ENCODE data around the gene SARS1.
A peak's percentile ranks its signal among the peaks of the same experiment; 100 is the strongest.
"Not testable (repeated sequence)": the region's sequence is repeated elsewhere in the genome, so short reads cannot be mapped to it uniquely, and the experiment has no call there.

The SARS1 gene

DNA sequence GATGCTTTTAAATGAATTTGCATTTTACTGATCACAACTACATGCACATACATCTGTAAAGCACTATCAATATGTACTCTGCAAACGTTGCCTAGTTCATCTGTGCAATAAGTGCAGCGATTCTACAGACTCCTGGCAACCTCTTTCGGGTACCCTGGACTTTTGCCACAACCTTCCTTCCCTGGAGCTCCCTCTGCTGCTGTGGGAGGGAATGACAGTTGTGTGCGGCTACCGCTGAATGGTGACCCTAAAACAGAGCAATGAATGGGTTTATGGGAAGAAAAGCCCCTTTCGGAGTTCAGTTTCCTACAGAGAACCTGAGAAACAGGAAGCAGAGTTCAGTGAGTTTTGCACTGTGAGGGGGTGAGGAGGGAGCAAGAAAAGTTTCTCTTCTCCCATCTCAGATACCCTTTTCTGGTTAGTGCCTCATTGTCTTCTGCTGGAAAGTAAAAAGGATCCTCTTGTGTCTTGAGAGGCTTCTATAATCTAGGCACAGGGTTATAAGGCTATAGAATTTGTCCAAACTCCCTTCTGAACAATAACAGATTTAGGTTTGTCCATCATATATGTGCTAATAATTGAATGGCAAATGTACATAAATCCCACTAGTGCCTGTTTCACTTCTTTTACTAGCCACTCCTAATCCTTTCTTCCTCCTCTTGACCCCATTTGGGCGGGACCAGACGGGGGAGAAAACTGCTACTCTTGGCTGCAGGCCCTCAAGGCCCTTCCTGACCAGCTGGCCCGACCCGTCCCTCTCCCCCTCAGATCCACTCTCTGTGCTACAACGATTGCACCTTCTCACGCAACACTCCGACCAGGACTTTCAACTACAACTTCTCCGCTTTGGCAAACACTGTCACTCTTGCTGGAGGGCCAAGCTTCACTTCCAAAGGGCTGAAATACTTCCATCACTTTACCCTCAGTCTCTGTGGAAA is 19.8 kb upstream of the SARS1 start:
- peak; percentile 65 for DNase-seq

DNA sequence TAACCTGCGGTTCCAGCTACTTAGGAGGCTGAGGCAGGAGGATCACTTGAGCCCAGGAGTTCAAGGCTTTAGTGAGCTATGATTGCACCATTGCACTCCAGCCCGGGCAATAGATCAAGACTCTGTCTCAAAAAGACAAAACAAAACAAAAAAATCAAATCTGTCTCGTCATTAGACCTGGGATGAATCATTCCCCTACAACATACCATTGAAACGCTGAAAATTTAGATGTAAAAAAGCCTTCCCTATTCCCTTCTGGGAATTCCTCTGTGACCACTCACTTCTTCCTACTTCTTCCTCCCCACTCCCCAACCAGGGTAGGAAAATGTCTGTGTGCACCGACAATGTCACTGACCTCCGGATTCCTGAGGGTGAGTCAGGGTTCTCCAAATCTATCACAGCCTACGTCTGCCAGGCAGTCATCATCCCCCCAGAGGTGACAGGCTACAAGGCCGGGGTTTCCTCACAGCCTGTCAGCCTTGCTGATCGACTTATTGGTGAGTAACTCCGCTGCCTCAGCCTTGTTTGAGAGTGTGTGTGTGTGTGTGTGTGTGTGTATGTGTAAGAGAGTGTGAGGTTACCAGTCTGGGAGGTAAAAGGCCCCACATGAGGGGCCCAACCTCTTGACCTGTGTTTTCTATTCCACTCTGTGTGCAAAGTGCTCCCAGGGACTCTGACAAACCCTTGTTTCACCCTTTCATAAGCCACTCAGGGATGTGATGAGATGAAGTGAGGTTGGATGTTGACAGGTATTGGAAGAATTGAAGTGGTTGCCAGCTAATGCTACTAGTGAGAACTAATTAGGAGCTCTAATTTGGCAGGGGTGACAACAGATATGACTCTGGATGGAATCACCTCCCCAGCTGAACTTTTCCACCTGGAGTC is 16.3 kb upstream of the SARS1 start:
- no peak for DNase-seq

DNA sequence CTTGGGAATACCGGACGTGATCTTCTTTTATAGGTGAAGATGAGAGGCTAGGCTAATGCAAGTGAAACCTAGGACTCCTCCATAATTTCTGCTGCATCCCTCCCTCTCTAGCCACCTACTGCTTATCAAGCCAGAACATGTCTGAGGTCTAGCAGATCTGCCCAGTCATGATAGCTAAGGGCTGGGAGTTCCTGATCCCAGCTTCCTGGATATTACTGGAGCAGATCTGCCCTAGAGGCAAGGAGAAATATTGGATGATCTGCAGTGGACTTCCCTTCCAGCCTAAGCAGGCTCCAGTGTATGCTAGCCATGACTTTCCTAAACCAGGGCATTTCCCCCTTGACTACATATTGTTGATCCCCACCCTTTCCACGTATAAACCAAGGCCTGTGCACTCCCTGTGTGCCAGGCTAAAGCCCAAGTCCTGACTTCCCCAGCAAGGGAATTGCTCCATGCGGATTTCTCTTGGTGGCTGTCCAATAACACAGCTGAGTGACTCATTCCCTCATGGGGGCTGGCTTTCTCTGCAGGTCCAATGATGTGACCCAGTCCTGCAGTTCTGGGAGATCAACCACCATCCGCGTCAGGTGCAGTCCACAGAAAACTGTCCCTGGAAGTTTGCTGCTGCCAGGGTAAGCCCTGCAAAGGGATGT is 15.5 kb upstream of the SARS1 start:
- no peak for DNase-seq

DNA sequence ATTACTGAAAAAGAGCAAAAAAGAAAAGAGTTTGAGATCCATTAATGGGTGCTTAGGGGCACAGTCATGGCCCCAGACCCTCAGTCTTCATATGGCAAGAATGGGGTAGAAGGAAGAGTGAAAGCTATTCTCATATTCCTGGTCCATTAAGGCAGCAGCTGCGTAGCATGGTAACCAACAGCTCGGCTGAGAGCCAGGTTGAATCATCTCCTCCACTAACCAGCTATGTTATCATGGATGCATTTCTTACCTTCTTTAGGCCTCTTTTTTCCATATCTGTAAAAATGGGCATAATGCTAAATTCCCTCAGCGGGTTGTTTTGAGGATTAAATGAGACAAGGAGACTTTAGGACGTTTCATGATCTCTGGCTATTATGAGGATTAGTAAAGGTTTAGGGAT is 15.0 kb upstream of the SARS1 start:
- DNase-seq = no peak

DNA sequence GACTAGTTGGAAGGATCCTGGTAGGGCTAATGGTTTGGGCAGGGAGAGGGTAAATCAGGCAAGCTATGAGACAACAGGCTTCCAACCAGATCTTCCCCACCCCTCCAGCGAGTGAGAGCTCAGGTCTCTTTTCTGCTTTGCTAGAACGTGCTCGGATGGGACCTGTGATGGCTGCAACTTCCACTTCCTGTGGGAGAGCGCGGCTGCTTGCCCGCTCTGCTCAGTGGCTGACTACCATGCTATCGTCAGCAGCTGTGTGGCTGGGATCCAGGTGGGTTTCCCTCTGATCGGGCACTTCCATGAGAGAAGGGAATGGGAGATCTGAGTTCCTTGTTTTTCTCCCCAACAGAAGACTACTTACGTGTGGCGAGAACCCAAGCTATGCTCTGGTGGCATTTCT is 14.0 kb upstream of the SARS1 start:
- no peak for DNase-seq

DNA sequence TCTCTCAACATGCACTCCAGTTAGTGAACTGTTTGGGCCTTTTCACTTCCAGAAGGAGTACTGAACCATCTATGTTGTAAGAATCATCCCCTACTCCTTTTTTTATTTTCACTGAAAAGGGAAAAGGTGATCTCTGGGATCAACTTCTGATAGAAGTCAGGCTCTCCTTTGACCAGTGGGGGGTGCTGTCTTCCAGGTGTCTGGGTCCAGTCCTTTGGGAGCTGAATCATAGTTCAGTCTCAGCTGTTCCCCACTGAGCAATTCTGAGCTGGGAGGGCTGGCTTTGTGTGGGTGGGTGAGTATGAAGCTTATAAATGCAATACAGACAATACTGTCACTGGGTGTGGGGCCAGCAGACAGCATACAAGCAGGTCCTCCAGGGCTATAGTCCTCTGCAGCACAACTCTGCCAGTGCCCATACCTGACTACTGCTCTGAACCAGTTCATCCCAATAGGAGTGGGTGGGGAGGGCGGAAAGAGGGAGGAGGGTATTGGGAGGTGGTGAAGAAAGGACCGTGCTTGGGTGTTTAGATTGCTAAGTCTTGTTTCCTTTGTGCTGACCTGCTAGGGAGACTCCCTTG is 12.5 kb upstream of the SARS1 start:
- DNase-seq = no peak

DNA sequence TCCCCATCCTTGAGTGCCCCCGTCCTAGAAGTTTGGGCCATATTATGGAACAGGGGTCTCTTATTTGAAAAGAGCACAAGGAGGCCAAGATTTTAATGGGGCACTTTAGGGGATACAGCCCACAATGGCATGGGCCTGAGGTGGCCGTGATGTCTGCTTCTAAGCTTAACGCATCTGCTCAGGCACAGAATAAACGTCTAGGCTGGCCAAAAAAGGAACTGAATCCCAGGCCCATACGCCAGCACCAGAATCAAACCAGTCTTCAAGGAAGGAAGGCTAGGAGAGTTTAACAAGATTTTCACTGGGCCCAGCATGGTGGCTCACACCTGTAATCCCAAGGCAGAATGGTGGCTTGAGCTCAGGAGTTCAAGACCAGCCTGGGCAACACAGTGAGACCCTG is 9.2 kb upstream of the SARS1 start:
- no peak for DNase-seq

DNA sequence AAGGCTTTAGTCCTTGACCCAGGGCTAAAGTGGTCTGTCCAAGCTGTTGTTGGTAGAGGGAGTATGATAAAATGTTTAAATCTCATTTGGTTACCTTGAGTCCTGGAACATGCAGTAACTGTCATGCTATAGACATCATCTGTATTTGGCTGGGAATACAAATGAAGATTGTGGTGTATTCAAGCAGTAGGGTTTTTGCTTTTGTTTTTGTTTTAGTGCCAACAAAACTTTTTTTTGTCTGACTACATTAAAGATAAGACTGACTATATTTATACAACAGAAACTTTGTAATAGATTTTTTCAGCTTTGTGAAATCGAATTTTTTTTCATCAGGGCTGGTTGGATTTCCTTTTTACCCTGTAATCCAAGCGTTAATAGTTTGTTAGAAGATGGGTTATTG is 7.4 kb upstream of the SARS1 start:
- DNase-seq = no peak

DNA sequence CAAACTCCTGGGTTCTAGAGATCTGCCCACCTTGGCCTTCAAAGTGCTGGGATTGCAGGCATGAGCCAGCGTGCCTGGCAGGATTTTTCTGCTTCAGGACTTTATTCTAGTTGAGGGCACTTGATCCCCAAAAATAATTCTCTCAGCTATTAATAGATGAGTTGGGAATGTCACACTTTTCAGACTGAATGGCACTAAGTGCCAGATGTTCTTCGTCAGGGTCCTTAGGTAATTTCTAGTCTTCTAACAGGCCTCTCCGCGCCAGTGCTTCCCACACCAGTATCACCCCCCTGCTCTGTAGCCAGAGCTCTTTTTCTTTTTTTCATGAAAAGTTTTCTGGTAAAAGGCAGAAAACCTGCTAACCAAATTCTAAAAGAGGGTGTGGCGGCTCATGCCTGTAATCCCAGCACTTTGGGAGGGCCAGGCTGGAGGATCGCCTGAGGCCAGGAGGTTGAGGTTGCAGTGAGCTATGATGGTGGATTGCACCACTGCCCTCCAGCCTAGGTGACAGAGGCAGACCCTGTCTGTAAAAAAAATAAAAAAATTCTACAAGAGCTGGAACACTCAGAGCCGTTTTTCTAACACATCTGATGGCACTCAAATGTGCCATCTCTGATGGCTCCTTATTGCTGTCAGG is 6.1 kb upstream of the SARS1 start:
- DNase-seq = no peak

DNA sequence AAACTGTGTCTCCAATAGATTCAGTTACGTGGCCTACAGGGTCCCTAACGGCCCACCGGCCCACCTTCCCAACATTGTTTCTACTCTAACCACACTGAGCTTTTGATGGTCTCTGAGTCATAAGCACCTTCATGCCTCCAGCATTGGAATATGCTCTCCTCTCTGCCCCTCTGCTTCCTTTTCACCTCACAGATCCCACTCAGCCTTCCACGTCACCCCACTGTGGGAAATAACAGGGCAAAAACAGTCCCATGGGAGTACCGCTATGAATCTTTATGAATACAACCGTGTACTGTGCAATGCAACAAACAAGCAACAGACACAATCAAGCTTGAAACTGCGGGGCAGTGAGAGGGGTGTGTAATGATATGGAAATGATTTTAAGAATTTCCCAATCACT is 5.3 kb upstream of the SARS1 start:
- DNase-seq = no peak

DNA sequence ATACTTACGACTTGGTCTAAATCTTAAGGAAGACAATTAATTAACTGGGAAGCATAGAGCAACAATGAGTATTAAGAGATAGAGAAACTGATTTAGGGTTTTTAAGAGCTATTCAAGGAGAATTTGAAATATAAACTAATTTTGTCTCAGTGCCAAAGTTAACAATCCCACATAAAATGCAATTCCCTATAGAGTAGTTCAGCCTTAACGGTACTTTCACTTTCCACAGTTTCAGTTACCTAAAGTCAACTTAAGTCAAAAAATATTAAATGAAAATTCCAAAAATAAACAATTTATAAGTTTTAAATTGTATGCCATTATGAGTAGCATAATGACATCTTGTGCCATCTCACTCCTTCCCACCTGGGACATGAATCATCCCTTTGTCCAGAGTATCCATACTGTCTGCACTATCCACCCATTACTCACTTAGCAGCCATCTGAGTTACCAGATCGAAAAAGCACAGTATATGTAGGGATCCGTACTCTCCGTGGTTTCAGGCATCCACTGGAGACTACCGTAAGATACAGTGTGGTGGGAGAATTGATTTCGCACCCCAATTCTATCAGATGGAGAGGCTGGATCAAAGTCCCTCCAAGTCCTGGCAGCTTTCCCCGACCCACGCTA is 4.8 kb upstream of the SARS1 start:
- no peak for DNase-seq

DNA sequence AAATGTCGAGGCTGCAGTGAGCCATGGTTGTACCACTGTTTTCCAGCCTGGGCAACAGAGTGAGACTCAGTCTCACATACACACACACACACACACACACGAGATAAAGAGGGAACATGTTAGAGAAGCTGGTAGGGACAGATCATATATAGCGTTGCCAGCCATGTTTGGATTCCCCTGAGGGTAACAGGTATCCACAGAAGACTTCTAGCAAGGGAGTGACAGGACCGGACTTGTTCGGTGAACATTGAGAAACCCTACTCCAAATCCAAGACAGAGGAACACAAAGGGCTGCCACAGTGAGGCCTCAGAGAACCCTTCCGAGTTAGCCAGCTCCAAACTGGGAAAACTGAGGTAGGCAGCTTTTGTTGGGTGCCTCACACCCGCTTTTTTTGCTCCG is 3.7 kb upstream of the SARS1 start:
- no peak for DNase-seq

DNA sequence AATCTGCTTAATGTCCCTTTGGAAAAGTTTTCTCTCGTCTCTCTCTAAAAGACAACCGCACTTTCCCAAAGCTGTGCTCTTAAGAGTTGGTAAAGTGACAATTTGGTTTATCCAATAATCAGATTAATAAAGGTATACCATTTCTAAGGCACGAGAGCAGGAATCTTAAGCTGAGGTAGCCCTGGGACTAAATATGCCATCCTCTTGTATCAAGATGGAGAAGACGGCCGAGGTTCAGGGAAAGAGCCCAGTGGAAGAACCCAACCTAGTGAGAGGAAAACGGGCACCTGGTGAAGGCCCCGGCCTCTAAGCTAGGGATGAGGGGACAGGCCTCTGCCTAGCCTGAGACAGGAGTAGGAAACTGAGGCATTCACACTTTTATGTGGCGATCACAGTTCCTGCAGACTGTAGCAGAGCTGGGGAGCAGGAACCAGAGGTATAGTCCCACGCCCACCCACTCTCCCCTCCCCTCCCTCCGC is 334 bp upstream of the SARS1 start:
- DNase-seq = no peak

DNA sequence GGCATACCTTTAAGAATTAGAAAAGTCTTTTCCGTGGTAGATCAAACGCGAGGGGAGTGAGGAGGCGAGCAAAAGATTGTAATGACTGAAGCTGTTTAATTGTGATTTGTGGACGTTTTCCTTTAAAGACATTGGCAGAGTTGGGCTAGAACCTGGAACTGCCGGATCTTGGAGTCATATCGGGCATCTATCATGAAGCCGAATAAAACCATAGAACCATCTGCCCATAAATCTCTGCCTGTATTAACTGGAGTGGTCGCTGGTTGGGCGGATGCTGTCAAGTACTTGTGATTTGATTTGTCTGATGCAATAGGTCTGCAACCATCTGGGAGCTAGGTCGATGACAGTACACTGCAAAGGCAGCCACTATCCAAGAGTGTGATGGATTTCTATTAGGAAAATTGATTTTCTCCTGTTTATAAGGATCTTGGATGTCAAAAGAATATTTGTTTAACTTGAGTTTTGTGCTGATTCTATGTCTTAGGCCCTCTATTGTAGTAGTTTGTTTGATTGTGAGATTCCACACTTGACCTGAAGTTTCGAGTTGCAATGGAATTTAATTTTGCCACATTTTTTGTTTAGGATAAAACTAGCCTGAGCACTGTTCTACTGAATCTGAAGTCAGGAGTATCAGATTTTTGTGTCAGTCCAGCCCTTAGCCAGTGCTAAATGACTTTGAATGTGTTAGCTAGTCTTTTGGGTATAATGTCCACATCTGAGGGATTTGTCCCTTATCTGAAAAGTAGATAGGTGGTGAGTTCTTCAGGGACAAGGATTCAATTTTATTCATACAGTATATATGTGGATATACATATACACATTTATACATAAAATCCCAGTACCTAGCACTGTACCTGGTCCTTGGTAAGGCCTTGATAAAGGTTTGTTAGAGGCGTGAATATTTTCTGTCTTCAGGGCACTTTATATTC is 1.2 kb downstream of the SARS1 start:
- peak; percentile 28 for DNase-seq

DNA sequence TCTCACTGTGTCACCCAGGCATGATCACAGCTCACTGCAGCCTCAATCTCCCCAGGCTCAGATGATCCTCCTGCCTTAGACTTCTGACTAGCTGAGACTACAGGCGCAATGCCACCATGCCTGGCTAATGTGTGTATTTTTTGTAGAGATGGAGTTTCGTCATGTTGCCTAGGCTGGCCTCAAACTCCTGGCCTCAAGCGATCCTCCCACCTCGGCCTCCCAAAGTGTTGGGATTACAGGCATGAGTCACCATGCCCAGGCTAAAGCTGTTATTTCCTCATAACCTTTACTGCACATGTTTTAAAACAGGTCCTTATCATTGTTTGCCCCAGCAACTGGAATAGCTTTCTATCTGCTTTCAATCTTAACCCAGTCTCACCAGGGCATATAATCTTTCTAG is 2.9 kb downstream of the SARS1 start:
- DNase-seq = no peak

DNA sequence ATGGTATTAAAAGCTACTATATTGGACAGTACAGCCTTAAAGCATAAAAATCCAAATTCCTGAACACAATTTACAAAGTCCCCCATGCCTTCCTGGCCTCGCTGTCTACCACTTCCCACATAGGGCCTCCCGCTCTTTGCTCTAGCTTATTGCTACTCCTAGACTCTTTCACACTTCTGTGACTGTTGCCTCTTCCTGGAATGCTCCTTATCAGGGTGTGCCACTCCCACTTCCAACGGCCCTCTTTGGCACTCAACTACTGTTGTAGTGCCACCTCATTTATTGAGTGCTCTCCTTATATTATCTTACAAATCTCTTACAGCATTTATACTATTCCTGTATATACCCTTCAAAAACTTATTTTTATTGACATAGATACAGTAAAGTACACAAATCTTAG is 4.8 kb downstream of the SARS1 start:
- DNase-seq = no peak

DNA sequence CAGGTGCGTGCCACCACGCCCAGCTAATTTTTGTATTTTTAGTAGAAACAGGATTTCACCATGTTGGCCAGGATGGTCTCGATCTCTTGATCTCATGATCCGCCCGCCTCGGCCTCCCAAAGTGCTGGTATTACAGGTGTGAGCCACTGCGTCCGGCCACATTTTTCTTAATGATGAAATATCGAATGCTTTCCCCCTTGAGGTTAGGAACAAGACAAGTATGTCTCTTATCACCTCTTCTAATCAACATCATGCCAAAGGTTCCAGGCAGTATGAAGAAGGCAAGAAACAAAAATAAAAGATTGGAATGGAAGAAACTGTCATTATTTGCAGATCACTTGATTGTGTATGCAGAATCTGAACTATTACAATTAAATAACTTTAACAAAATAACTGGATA is 7.5 kb downstream of the SARS1 start:
- DNase-seq = not testable (repeated sequence)

DNA sequence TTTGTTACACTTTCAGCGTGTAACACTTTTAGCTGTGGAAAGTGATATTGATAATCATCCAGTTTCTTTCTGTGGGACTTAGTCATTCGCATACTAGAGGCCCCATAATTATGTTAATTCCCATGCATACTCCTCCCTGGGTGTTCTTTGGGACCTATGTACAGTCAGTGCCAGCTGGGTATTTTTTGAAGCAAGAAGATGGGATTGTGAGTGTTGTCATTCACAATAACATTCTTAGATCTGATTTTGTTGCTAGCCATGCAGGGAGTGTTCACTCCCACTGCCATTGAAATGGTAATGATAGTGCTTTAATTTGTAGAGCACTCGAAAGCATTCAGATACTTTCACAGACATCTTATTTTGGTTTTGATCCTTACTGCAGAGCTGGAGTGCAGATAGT is 11.6 kb downstream of the SARS1 start:
- no peak for DNase-seq

DNA sequence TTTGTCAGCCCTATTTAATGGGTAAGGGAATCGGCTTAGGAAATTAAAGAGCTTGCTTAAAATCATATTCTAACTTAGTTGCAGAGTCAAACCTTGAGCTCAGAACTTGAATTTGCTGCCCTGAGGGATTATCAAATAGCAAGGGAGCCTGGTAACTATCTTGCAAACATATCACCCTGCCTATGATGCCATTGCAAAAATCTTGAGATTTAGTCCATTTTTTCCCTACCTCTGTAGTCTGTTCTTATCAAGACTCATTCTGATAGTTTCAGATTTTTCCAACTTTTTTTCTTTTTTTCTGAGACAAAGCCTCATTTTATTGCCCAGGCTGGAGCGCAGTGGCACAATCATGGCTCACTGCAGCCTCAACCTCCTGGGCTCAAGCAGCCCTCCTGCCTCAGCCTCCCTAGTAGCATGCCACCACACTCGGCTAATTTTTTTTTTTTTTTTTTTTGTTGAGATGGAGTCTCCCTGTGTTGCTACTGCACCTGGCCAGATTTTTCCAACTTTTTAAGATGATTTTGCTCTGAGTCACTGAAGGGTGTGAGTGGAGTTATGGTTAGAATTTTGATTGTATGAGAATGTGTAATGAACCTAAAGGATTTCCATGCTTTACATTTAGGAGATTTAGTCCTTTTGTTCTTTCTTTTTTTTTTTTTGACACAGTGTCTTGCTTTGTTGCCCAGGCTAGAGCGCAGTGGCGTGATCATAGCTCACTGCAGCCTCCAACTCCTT is 12.2 kb downstream of the SARS1 start:
- DNase-seq = no peak

DNA sequence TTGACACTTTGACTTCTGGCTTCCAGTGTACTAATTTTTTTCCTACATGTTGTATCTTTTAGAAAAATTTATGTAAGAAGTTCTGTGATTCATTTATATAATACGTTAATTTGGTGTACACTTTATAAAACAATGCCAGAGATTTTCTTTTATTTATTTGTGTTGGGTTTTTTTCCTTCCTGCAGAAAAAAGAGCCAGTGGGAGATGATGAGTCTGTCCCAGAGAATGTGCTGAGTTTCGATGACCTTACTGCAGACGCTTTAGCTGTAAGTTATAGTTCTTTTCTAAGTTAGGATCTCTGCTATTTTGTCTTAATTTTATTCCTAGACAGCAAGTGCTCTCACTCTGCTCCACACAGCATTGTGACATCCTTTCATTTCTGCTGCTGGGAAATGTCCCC is 14.4 kb downstream of the SARS1 start:
- no peak for DNase-seq
